Measurements from ENCODE around the gene BMP6.

The BMP6 gene

GRCh38 chr6:7784248-7784647 is 58.3 kb downstream of the BMP6 start:
- no peak overlapping the region for H3K27ac ChIP-seq
- no peaks in the 10 kb centered on the region for H3K9me3 ChIP-seq
- no peaks in the 10 kb centered on the region for H3K4me1 ChIP-seq (ENCODE audit: control insufficient read depth in 1 of 2, insufficient read depth in 1 of 2, low read depth in 1 of 2, low read length in 1 of 2)
- no peak for TF ChIP-seq CTCF (IDR thresholded peaks at IDR 0.05)
- H3K36me3 ChIP-seq: no peaks in the 10 kb centered on the region
- peaks cover 13% of the 10 kb centered on the region for H3K27me3 ChIP-seq
- H3K4me3 ChIP-seq (ENCODE audit: low read depth in 1 of 2, low read length in 1 of 2): no peak overlapping the region

GRCh38 chr6:7784706-7785105 is 58.8 kb downstream of the BMP6 start:
- Histone ChIP-seq H3K9me3 (no peaks in the 10 kb centered on the region), H3K36me3 (no peaks in the 10 kb centered on the region), H3K4me3 (ENCODE audit: low read depth in 1 of 2, low read length in 1 of 2) (no peak overlapping the region), H3K27me3 (peaks cover 13% of the 10 kb centered on the region), H3K27ac (no peak overlapping the region), H3K4me1 (ENCODE audit: control insufficient read depth in 1 of 2, insufficient read depth in 1 of 2, low read depth in 1 of 2, low read length in 1 of 2) (no peaks in the 10 kb centered on the region)
- no peak for TF ChIP-seq CTCF (IDR thresholded peaks at IDR 0.05)

- Histone ChIP-seq H3K36me3 (no peaks in the 10 kb centered on the region), H3K9me3 (no peaks in the 10 kb centered on the region), H3K4me3 (ENCODE audit: low read depth in 1 of 2, low read length in 1 of 2) (no peak overlapping the region), H3K4me1 (ENCODE audit: control insufficient read depth in 1 of 2, insufficient read depth in 1 of 2, low read depth in 1 of 2, low read length in 1 of 2) (no peaks in the 10 kb centered on the region), H3K27me3 (peaks cover 13% of the 10 kb centered on the region), H3K27ac (no peak overlapping the region)
- no peak for TF ChIP-seq CTCF (IDR thresholded peaks at IDR 0.05)
Observed at GRCh38 chr6:7785243-7786035, 59.5 kb downstream of the BMP6 start.

GRCh38 chr6:7786214-7786661 is 60.3 kb downstream of the BMP6 start:
- Histone ChIP-seq H3K36me3 (no peaks in the 10 kb centered on the region), H3K4me3 (ENCODE audit: low read depth in 1 of 2, low read length in 1 of 2) (no peak overlapping the region), H3K4me1 (ENCODE audit: control insufficient read depth in 1 of 2, insufficient read depth in 1 of 2, low read depth in 1 of 2, low read length in 1 of 2) (no peaks in the 10 kb centered on the region), H3K9me3 (no peaks in the 10 kb centered on the region), H3K27ac (no peak overlapping the region), H3K27me3 (peaks cover 13% of the 10 kb centered on the region)
- TF ChIP-seq CTCF (IDR thresholded peaks at IDR 0.05): no peak

- no peak overlapping the region for H3K4me3 ChIP-seq (ENCODE audit: low read depth in 1 of 2, low read length in 1 of 2)
- TF ChIP-seq CTCF (IDR thresholded peaks at IDR 0.05): no peak
- H3K4me1 ChIP-seq (ENCODE audit: control insufficient read depth in 1 of 2, insufficient read depth in 1 of 2, low read depth in 1 of 2, low read length in 1 of 2): no peaks in the 10 kb centered on the region
- no peak overlapping the region for H3K27ac ChIP-seq
- H3K27me3 ChIP-seq: peaks cover 13% of the 10 kb centered on the region
- no peaks in the 10 kb centered on the region for H3K9me3 ChIP-seq
- H3K36me3 ChIP-seq: no peaks in the 10 kb centered on the region
Observed at GRCh38 chr6:7787137-7787608, 61.3 kb downstream of the BMP6 start.
